Choroid plexus epithelial cell (primary cell): Measurements from ENCODE around the gene USP2.

Source experiments
- DNase-seq: peaks from one replicate; pipeline ENCODE4 v3.0.0-alpha.2; 2010; ENCODE audit warnings: low read depth
- H3K4me3 ChIP-seq: 2 replicates; pipeline ENCODE4 v1.5.1; 2011; ENCODE audit warnings: low read depth, mild to moderate bottlenecking, control low read depth, low read length, moderate library complexity
- CTCF ChIP-seq: conservative IDR thresholded peaks from 2 replicates; pipeline ENCODE4 v1.5.1; 2011; ENCODE audit warnings: low read depth, mild to moderate bottlenecking, control low read depth, inconsistent platforms, low read length, moderate library complexity

Gene USP2

GRCh38 chr11:119363081-119363850 lies 18.2 kb downstream of the USP2 start:
- no peak overlapping the region for H3K4me3 ChIP-seq
- DNase-seq = no peak
- TF ChIP-seq CTCF = no peak

- H3K4me3 ChIP-seq = no peak overlapping the region
- no peak for TF ChIP-seq CTCF
- DNase-seq = no peak
Measured at GRCh38 chr11:119362741-119363080, 18.8 kb downstream of the USP2 start.

- H3K4me3 ChIP-seq = no peak overlapping the region
- no peak for DNase-seq
- no peak for TF ChIP-seq CTCF
Measured at GRCh38 chr11:119361941-119362725, 19.4 kb downstream of the USP2 start.

GRCh38 chr11:119361056-119361787 lies 20.3 kb downstream of the USP2 start:
- H3K4me3 ChIP-seq = no peak overlapping the region
- no peak for TF ChIP-seq CTCF
- DNase-seq = peak; percentile 74

GRCh38 chr11:119359365-119360214 lies 21.9 kb downstream of the USP2 start:
- DNase-seq = no peak
- H3K4me3 ChIP-seq = no peak overlapping the region
- TF ChIP-seq CTCF = no peak

- TF ChIP-seq CTCF = no peak
- DNase-seq = no peak
- peak overlapping the region; percentile 48 for H3K4me3 ChIP-seq
Measured at GRCh38 chr11:119357074-119357473, 24.4 kb downstream of the USP2 start.
